ENCODE results near the gene ERBIN.
A peak's percentile ranks its signal among the peaks of the same experiment; 100 is the strongest.
"Not testable (repeated sequence)": the region's sequence is repeated elsewhere in the genome, so short reads cannot be mapped to it uniquely, and the experiment has no call there.

ERBIN gene

GRCh38 chr5:65916066-65916465, 10.3 kb upstream of the ERBIN start:
- no peak for DNase-seq

GRCh38 chr5:65916636-65917035, 9.7 kb upstream of the ERBIN start:
- no peak for DNase-seq

GRCh38 chr5:65919773-65920172, 6.6 kb upstream of the ERBIN start:
- peak; percentile 70 for DNase-seq

GRCh38 chr5:65923339-65923738, 3.0 kb upstream of the ERBIN start:
- DNase-seq, result no peak

GRCh38 chr5:65924366-65925043, 1.9 kb upstream of the ERBIN start:
- no peak for DNase-seq

GRCh38 chr5:65925044-65925600, 1.3 kb upstream of the ERBIN start:
- peak; percentile 76 for DNase-seq

- DNase-seq, result peak; percentile 92
Observed at GRCh38 chr5:65925601-65926275, 637 bp upstream of the ERBIN start.

- DNase-seq, result no peak
Observed at GRCh38 chr5:65926893-65927292, 518 bp downstream of the ERBIN start.

GRCh38 chr5:65927503-65928321, 1.3 kb downstream of the ERBIN start:
- peak; percentile 70 for DNase-seq

GRCh38 chr5:65928322-65928752, 2.0 kb downstream of the ERBIN start:
- DNase-seq, result no peak

- no peak for DNase-seq
Observed at GRCh38 chr5:65928860-65929259, 2.5 kb downstream of the ERBIN start.

GRCh38 chr5:65932676-65933075, 6.3 kb downstream of the ERBIN start:
- no peak for DNase-seq

- DNase-seq, result no peak
Observed at GRCh38 chr5:65933295-65933694, 6.9 kb downstream of the ERBIN start.

GRCh38 chr5:65938256-65938655, 11.9 kb downstream of the ERBIN start:
- no peak for DNase-seq

GRCh38 chr5:65943771-65944170, 17.4 kb downstream of the ERBIN start:
- DNase-seq, result no peak

GRCh38 chr5:65946198-65946745, 19.9 kb downstream of the ERBIN start:
- no peak for DNase-seq

- no peak for DNase-seq
Observed at GRCh38 chr5:65948115-65948747, 21.9 kb downstream of the ERBIN start.

GRCh38 chr5:65951330-65951729, 25.0 kb downstream of the ERBIN start:
- DNase-seq, result no peak

GRCh38 chr5:65952259-65952658, 25.9 kb downstream of the ERBIN start:
- no peak for DNase-seq

GRCh38 chr5:65954200-65954599, 27.8 kb downstream of the ERBIN start:
- no peak for DNase-seq

- peak; percentile 12 for DNase-seq
Observed at GRCh38 chr5:65955746-65956145, 29.4 kb downstream of the ERBIN start.

- not testable (repeated sequence) for DNase-seq
Observed at GRCh38 chr5:65957703-65958102, 31.3 kb downstream of the ERBIN start.
